Kidney epithelial cell (primary cell): ENCODE measurements around the gene RIPOR2. TPM values are rescaled to one million over a fixed set of nuclear protein-coding genes. Genes with fewer than 3 reads are reported as not detected.
"Not testable (repeated sequence)": the region's sequence is repeated elsewhere in the genome, so short reads cannot be mapped to it uniquely, and the experiment has no call there.

Experiments
- DNase-seq: peaks from one replicate; pipeline ENCODE4 v3.0.0-alpha.2; 2010; ENCODE audit warnings: low read depth
- H3K27me3 ChIP-seq: 2 replicates; pipeline ENCODE4 v1.6.0; 2011; ENCODE audit warnings: low read length; ENCODE audit not compliant: control insufficient read depth, insufficient read depth
- H3K36me3 ChIP-seq: 2 replicates; pipeline ENCODE4 v1.5.1; 2011; ENCODE audit warnings: low read length; ENCODE audit not compliant: control insufficient read depth, insufficient read depth
- H3K4me3 ChIP-seq: 2 replicates; pipeline ENCODE4 v1.5.1; 2011; ENCODE audit warnings: low read depth, mild to moderate bottlenecking, control low read depth, low read length
- CTCF ChIP-seq: IDR thresholded peaks from 2 replicates; pipeline ENCODE4 v1.5.1; 2011; ENCODE audit warnings: mild to moderate bottlenecking, moderate library complexity, low read length, control low read depth, inconsistent platforms; ENCODE audit not compliant: insufficient read depth, poor library complexity, severe bottlenecking
- total RNA-seq: library from RNA; depleted of rRNA; stranded (reverse); fragments of >200 nt; gene quantifications from 2 replicates; pipeline ENCODE4 v1.2.3, GENCODE V29; 2015

RIPOR2 gene
- total RNA-seq, 1 donor from 2014 or later, result 0.79 TPM

DNA sequence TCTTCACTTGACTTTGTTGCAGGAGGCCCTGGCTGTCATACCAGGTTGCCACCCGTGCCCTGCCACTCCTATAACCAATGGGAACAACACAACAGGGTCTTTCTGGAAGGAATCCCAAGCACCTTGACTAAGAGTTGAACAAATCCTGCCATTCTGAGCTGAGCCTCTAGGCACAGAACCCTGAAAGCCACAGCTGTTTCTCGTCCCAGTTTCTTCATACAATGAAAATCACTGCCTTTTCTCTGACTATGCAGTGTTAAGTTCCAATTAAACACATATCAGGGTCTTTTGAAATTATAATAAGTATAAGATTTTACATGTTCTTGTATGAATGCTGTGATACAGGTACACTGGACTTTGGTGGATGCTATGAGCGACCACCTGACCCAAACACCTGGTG lies 54.4 kb downstream of the RIPOR2 start:
- Histone ChIP-seq H3K27me3 (no peaks in the 10 kb centered on the region), H3K36me3 (no peaks in the 10 kb centered on the region), H3K4me3 (no peak overlapping the region)
- DNase-seq, result no peak
- TF ChIP-seq CTCF, result no peak

GRCh38 chr6:24880451-24880850 lies 55.3 kb downstream of the RIPOR2 start:
- Histone ChIP-seq H3K4me3 (no peak overlapping the region), H3K27me3 (no peaks in the 10 kb centered on the region), H3K36me3 (no peaks in the 10 kb centered on the region)
- no peak for TF ChIP-seq CTCF
- no peak for DNase-seq

DNA sequence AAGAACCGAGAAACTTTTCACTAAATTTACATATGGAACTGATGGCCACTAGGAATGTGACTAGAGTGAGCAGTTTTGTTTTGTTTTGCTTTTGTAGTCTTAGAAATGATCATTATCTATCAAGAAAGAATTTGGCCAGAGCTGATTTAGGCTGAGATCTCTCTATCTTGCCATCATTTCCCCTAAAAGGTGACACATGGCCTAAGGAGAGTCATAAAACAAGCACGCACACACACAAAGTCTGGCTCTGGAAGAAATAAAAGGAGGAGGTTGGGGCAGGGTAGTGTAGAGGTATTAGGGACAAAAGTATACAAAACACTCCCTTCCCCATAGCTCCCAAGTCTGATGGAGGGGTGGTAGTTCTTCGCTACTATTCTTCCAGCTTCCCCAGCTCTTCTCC lies 56.4 kb downstream of the RIPOR2 start:
- no peak overlapping the region for H3K4me3 ChIP-seq
- no peak for TF ChIP-seq CTCF
- H3K36me3 ChIP-seq, result no peaks in the 10 kb centered on the region
- no peak for DNase-seq
- no peaks in the 10 kb centered on the region for H3K27me3 ChIP-seq

- not testable (repeated sequence) for DNase-seq, H3K27me3 ChIP-seq, H3K36me3 ChIP-seq, H3K4me3 ChIP-seq
These were observed 58.0 kb downstream of the RIPOR2 start for GRCh38 chr6:24877747-24878146.

GRCh38 chr6:24876499-24877465 lies 59.0 kb downstream of the RIPOR2 start:
- no peak for TF ChIP-seq CTCF
- Histone ChIP-seq H3K36me3 (no peaks in the 10 kb centered on the region), H3K27me3 (no peaks in the 10 kb centered on the region), H3K4me3 (no peak overlapping the region)
- DNase-seq, result no peak

GRCh38 chr6:24875534-24875901 lies 60.2 kb downstream of the RIPOR2 start:
- no peaks in the 10 kb centered on the region for H3K27me3 ChIP-seq
- no peak for DNase-seq
- no peak overlapping the region for H3K4me3 ChIP-seq
- H3K36me3 ChIP-seq, result no peaks in the 10 kb centered on the region
- no peak for TF ChIP-seq CTCF
